MM.1S (cell line): ENCODE results near the gene CDC45.

ENCODE experiments used
- DNase-seq: peaks from one replicate; pipeline ENCODE4 v3.0.0-alpha.2; 2015
- H2AFZ ChIP-seq: fragments of 300-600 bp; sonication (generic); 2 replicates; pipeline ENCODE4 v1.6.0; 2016; ENCODE audit warnings: antibody characterized with exemption, low read length
- H3F3A ChIP-seq: fragments of 300-600 bp; sonication (generic); 2 replicates; pipeline ENCODE4 v1.6.1; 2016; ENCODE audit warnings: mild to moderate bottlenecking, antibody characterized with exemption, low read length, moderate library complexity, mixed read lengths; ENCODE audit not compliant: insufficient read depth
- H3K27ac ChIP-seq: fragments of 300-600 bp; sonication (generic); 2 replicates; pipeline ENCODE4 v1.5.1; 2016; ENCODE audit warnings: mild to moderate bottlenecking, low read length
- H3K27me3 ChIP-seq: fragments of 300-600 bp; sonication (generic); replicated peaks from 2 replicates; pipeline ENCODE4 v1.6.0; 2016; ENCODE audit warnings: low read length; ENCODE audit not compliant: insufficient read depth
- H3K36me3 ChIP-seq: fragments of 300-600 bp; sonication (generic); replicated peaks from 2 replicates; pipeline ENCODE4 v1.6.1; 2016; ENCODE audit warnings: mild to moderate bottlenecking, low read length, mixed read lengths; ENCODE audit not compliant: insufficient read depth
- H3K4me1 ChIP-seq: fragments of 300-600 bp; sonication (generic); 2 replicates; pipeline ENCODE4 v1.6.1; 2016; ENCODE audit warnings: low read length, mixed read lengths
- H3K4me2 ChIP-seq: fragments of 300-600 bp; sonication (generic); 2 replicates; pipeline ENCODE4 v1.6.0; 2016; ENCODE audit warnings: low read depth, low read length
- H3K4me3 ChIP-seq: fragments of 300-600 bp; sonication (generic); 2 replicates; pipeline ENCODE4 v1.5.1; 2016; ENCODE audit warnings: low read length, mixed read lengths
- H3K79me2 ChIP-seq: fragments of 300-600 bp; sonication (generic); 2 replicates; pipeline ENCODE4 v1.6.1; 2016; ENCODE audit warnings: mixed run types, low read length, mixed read lengths
- H3K9ac ChIP-seq: fragments of 300-600 bp; sonication (generic); 2 replicates; pipeline ENCODE4 v1.6.1; 2016; ENCODE audit warnings: low read length, mixed read lengths
- H3K9me2 ChIP-seq: fragments of 300-600 bp; sonication (generic); replicated peaks from 2 replicates; pipeline ENCODE4 v1.6.1; 2016; ENCODE audit warnings: mild to moderate bottlenecking, low read length, mixed read lengths; ENCODE audit not compliant: insufficient read depth
- H3K9me3 ChIP-seq: fragments of 300-600 bp; sonication (generic); replicated peaks from 2 replicates; pipeline ENCODE4 v1.6.1; 2016; ENCODE audit warnings: mild to moderate bottlenecking, low read length, mixed read lengths; ENCODE audit not compliant: insufficient read depth
- H4K20me1 ChIP-seq: fragments of 300-600 bp; sonication (generic); 2 replicates; pipeline ENCODE4 v1.6.1; 2016; ENCODE audit warnings: mild to moderate bottlenecking, low read length, moderate library complexity, mixed read lengths; ENCODE audit not compliant: insufficient read depth
- CTCF ChIP-seq: fragments of 300-600 bp; sonication (generic); IDR thresholded peaks from 2 replicates; pipeline ENCODE4 v1.5.1; 2016; ENCODE audit warnings: antibody characterized with exemption, low read length, mixed read lengths
- EZH2 ChIP-seq: fragments of 300-600 bp; sonication (generic); optimal IDR thresholded peaks from 2 replicates; pipeline ENCODE3; 2017; ENCODE audit warnings: low read depth, mild to moderate bottlenecking, antibody characterized with exemption, low read length, mixed read lengths
- EZH2phosphoT487 ChIP-seq: fragments of 300-600 bp; sonication (generic); IDR thresholded peaks from 2 replicates; pipeline ENCODE4 v1.6.1; 2018; ENCODE audit warnings: antibody characterized with exemption, low read length

Gene CDC45

GRCh38 chr22:19482297-19482696 is 2.6 kb downstream of the CDC45 start:
- no peak overlapping the region for H3K4me2 ChIP-seq
- H3K9me2 ChIP-seq: no peaks in the 10 kb centered on the region
- H3K4me3 ChIP-seq: no peak overlapping the region
- peaks cover 37% of the 10 kb centered on the region for H3K79me2 ChIP-seq
- 0 out of 2 replicates have a peak, but pooled peaks cover 3% of the 10 kb centered on the region for H3K4me1 ChIP-seq
- H3K9me3 ChIP-seq: no peaks in the 10 kb centered on the region
- H3K9ac ChIP-seq: no peak overlapping the region
- H4K20me1 ChIP-seq: peaks cover 5% of the 10 kb centered on the region; the same call in 1 of the 2 replicates
- peaks cover 6% of the 10 kb centered on the region; the same call in 1 of the 2 replicates for H3F3A ChIP-seq
- TF ChIP-seq EZH2phosphoT487 (no peak), CTCF (no peak), EZH2 (no peak)
- H3K27me3 ChIP-seq: no peaks in the 10 kb centered on the region
- H3K27ac ChIP-seq: no peak overlapping the region
- DNase-seq: no peak
- H2AFZ ChIP-seq: no peak overlapping the region
- H3K36me3 ChIP-seq: peaks cover 2% of the 10 kb centered on the region; the same call in 1 of the 2 replicates

GRCh38 chr22:19483481-19484244 is 3.9 kb downstream of the CDC45 start:
- DNase-seq: no peak
- no peak for TF ChIP-seq CTCF
- no peak for TF ChIP-seq EZH2
- no peak for TF ChIP-seq EZH2phosphoT487
- Histone ChIP-seq H3K9me3 (no peaks in the 10 kb centered on the region), H3K4me1 (peaks cover 8% of the 10 kb centered on the region; the same call in 1 of the 2 replicates), H3F3A (no peaks in the 10 kb centered on the region), H3K79me2 (peaks cover 23% of the 10 kb centered on the region), H3K9ac (no peak overlapping the region), H3K27me3 (no peaks in the 10 kb centered on the region), H4K20me1 (no peaks in the 10 kb centered on the region), H3K36me3 (peaks cover 2% of the 10 kb centered on the region; the same call in 1 of the 2 replicates), H3K27ac (no peak overlapping the region), H2AFZ (no peak overlapping the region), H3K4me3 (no peak overlapping the region), H3K4me2 (no peak overlapping the region), H3K9me2 (no peaks in the 10 kb centered on the region)

- Histone ChIP-seq H3K27ac (no peak overlapping the region), H3K9me3 (no peaks in the 10 kb centered on the region), H3K4me3 (no peak overlapping the region), H3K9ac (no peak overlapping the region), H4K20me1 (0 out of 2 replicates have a peak, but pooled peaks cover 7% of the 10 kb centered on the region), H2AFZ (no peak overlapping the region), H3K79me2 (peaks cover 7% of the 10 kb centered on the region), H3K4me1 (peaks cover 12% of the 10 kb centered on the region), H3F3A (no peaks in the 10 kb centered on the region), H3K4me2 (no peak overlapping the region), H3K27me3 (no peaks in the 10 kb centered on the region), H3K36me3 (peaks cover 2% of the 10 kb centered on the region; the same call in 1 of the 2 replicates), H3K9me2 (no peaks in the 10 kb centered on the region)
- TF ChIP-seq EZH2: no peak
- TF ChIP-seq CTCF: no peak
- DNase-seq: no peak
Observed at GRCh38 chr22:19488285-19488684, 8.6 kb downstream of the CDC45 start.
